Measurements from ENCODE around the gene MYG1.

Gene MYG1

DNA sequence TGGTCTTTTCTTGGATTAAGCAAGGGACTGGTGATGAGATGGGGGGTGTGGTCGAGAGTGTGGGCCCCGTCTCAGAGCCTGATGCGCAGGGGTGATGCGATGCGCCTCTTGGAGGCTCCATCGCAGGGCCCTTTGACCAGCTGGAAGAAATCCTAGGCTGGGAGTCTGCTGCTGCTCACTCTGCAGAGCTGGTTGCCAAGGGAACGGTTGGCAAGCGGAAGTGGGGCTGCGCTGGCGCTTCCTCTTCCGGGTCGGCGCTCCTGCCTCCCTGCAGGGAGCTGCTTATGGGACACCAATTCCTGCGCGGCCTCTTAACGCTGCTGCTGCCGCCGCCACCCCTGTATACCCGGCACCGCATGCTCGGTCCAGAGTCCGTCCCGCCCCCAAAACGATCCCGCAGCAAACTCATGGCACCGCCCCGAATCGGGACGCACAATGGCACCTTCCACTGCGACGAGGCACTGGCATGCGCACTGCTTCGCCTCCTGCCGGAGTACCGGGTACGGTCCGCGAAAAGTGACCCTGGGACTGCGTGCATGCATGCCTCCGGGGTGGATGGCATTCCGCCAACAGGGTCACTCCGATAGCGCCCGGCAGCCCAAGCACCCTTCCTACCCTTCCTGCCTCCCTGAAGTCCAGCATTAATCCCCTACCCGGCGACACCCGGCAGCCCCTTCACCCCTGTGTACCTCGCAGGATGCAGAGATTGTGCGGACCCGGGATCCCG is at the start of gene MYG1:
Gene MYG1 (plus strand): TSS at position 242 of the 727 bp plus-strand sequence. CDS start 43 bp downstream, at position 285.
- DNase-seq: peak; percentile 86

GRCh38 chr12:53251477-53252348 is 47.8 kb upstream of the MYG1 start:
- DNase-seq: peak; percentile 70

GRCh38 chr12:53252349-53252916 is 47.1 kb upstream of the MYG1 start:
- DNase-seq: no peak

GRCh38 chr12:53253298-53253697 is 46.2 kb upstream of the MYG1 start:
- DNase-seq: no peak

GRCh38 chr12:53254816-53255545 is 44.5 kb upstream of the MYG1 start:
- no peak for DNase-seq

- DNase-seq: no peak
Measured at GRCh38 chr12:53255996-53256395, 43.5 kb upstream of the MYG1 start.

DNA sequence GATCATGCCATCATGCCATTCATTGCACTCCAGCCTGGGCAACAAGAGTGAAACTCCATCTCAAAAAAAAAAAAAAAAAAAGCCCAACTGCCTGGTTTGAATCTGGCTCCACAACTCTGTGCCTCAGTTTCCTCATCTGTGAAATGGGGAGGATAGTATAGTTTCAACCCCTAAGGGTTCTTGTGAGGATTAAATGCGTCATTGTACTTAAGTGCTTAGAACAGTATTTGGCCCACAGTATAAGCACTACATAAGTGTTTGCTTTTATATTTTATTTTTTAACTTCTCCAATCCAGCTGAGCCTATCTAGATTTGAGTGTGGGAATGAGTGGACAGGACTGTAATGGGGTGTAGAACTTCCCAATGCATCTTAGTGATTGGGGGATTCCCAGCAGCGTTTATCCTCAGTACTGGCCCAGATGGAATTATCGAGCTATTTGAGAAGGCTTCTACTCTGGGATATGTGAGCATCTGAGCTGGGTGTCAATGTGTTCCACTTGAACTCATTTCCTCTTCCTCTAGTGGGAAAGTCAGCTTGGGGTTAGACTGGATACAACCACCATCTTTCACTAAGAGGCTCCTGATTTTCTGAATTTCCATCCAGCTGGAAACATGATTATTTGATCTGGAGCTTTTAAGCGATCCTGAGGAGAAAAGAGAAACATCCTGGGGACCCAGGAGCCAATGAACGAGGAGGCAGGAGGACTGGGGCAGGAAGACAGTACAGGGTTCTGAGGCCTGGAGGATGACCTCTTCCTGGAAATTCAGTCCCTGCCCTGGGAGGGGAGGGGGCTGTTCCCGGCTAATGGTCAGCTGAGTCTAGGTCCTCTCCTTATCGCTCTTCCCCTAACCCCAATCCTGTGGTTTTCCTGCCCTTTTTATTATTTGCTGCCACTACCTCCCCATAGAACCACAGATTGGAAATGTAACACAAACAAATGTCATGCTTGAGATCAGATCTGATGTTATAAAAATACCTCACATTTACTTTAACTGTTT is 40.7 kb upstream of the MYG1 start:
- DNase-seq: no peak

- no peak for DNase-seq
Measured at GRCh38 chr12:53259891-53260290, 39.6 kb upstream of the MYG1 start.

GRCh38 chr12:53265783-53266182 is 33.7 kb upstream of the MYG1 start:
- DNase-seq: no peak

DNA sequence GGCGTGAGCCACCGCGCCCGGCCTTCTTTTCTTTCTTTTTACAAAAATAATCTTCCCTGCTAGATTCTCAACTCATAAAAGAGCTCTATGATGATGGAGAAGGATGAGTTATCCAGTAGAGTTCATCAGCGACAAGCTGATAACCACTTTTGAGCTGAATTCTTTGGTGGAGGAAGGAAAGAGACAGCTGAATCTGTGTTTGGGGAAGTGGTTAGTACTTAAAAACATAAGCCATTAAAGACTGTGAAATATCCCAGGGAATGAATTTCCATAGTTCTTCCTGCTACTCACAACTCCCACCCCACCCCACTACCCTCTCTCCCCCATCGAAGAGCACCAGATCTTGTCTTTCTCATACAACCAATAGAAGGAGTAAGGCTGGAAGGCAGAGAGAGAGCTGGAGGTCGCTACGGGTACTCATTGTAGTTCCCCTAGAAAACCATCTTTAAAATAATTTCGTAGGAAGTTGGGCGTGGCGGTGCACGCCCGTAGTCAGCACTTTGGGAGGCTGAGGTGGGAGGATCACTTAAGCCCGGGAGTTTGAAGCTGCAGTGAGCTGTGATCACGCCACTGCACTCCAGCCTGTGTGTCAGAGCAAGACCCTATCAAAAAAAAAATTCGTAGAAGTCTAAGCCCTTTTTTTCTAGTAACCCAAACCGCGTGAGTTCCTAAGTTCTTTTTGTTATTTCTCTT is 32.0 kb upstream of the MYG1 start:
- DNase-seq: no peak

- peak; percentile 67 for DNase-seq
Measured at GRCh38 chr12:53267999-53268629, 31.4 kb upstream of the MYG1 start, which contains the start of gene ESPL1. Gene ESPL1 (plus strand): TSS chr12:53268299. CDS start chr12:53268767, 468 bp downstream.

DNA sequence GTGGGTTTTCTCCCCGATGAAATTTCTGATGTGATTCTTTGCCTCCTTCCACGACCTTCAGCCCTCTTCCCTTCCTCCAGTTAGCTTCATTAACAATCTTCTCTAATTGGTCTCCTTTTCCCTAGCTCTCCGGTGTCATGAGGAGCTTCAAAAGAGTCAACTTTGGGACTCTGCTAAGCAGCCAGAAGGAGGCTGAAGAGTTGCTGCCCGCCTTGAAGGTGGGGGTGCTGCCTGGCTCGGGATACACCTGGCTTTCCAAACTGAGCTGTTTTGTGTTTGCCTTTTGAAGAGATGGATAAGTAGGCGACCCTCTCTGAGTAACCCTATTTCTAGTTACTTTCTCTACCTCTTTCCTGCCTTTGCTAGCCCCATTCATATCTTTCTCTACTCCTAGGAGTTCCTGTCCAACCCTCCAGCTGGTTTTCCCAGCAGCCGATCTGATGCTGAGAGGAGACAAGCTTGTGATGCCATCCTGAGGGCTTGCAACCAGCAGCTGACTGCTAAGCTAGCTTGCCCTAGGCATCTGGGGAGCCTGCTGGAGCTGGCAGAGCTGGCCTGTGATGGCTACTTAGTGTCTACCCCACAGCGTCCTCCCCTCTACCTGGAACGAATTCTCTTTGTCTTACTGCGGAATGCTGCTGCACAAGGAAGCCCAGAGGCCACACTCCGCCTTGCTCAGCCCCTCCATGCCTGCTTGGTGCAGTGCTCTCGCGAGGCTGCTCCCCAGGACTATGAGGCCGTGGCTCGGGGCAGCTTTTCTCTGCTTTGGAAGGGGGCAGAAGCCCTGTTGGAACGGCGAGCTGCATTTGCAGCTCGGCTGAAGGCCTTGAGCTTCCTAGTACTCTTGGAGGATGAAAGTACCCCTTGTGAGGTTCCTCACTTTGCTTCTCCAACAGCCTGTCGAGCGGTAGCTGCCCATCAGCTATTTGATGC is 30.6 kb upstream of the MYG1 start:
- DNase-seq: no peak

- DNase-seq: no peak
Measured at GRCh38 chr12:53274445-53274844, 25.1 kb upstream of the MYG1 start.

GRCh38 chr12:53276511-53276910 is 23.0 kb upstream of the MYG1 start:
- no peak for DNase-seq

DNA sequence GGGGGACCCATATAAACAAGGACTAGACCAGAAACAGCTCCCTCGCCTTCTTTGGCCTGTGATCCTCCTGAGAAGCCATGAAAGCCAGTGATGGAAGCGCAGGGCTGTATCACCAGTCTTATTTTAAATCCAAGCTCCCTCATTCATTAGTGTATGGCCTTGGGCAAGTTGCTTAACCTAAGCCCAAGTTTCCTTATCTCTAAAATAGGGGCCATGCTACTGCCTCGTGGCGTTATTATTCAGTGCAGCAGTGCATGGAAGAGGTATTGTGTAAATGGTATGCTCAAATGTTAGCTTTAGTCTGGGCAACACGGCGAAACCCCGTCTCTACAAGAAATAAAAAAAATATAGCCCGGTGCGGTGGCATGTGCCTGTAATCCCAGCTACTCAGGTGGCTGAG is 21.5 kb upstream of the MYG1 start:
- no peak for DNase-seq

- no peak for DNase-seq
Measured at GRCh38 chr12:53279283-53279869, 20.1 kb upstream of the MYG1 start.

DNA sequence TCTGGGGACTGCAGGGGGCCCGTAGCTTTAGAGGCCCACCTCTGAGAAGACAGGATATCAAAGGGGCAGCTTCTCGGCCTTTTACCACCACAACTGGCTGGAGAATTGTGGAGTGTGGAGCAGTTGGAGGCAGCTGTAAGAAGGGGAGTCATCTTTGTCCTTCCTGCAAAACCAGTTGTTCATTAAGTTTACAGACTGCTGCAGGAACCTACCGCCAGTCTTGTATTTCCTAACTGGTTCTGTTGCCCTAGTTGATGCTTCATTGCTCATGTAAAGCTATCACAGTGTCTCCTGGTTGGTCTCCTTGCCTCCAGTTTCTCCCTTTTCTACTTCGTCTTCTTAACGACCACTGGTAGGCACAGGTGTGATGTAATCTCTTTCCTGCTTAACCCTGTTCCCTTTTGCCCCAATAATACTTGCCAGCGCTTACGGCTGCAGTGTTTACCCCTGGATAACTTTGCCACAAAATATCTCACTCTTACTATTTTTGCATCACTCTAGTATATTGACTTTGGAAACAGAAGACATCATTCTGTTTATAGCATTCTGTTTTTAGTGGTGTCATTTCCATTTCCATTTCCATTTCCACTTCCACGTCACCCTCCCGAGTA is 19.5 kb upstream of the MYG1 start:
- DNase-seq: no peak

- no peak for DNase-seq
Measured at GRCh38 chr12:53286448-53286847, 13.0 kb upstream of the MYG1 start.
